PC-3 (cell line): Measurements from ENCODE around the gene C2.

ENCODE experiments used
- EZH2 ChIP-seq: fragments of 300-600 bp; sonication (generic); IDR thresholded peaks from one replicate; pipeline ENCODE4 v1.6.1; 2017; ENCODE audit warnings: antibody characterized with exemption, mild to moderate bottlenecking, low read length; ENCODE audit not compliant: unreplicated experiment
- TF ChIP-seq, protein P1 (sequence below): fragments of 300-600 bp; sonication (generic); conservative IDR thresholded peaks from 2 replicates; pipeline ENCODE4 v1.5.1; 2017; ENCODE audit warnings: antibody characterized with exemption, low read depth, mild to moderate bottlenecking, low read length

DNA sequence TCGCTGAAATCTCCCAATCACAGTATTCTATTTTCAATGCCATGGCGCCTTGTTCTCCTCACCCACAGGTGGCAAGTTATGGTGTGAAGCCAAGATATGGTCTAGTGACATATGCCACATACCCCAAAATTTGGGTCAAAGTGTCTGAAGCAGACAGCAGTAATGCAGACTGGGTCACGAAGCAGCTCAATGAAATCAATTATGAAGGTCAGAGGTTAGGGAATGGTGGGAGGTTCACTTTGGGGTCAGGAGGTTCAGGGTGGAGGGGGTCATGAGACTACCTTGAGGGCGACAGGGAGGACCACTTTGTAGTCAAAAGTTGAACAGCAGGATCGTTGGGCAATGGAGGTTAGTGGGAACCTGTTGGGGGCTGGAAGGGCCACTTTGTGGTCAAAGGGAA lies 20.8 kb downstream of the C2 start:
- TF ChIP-seq EZH2 = no peak
- TF ChIP-seq, protein P1, sequence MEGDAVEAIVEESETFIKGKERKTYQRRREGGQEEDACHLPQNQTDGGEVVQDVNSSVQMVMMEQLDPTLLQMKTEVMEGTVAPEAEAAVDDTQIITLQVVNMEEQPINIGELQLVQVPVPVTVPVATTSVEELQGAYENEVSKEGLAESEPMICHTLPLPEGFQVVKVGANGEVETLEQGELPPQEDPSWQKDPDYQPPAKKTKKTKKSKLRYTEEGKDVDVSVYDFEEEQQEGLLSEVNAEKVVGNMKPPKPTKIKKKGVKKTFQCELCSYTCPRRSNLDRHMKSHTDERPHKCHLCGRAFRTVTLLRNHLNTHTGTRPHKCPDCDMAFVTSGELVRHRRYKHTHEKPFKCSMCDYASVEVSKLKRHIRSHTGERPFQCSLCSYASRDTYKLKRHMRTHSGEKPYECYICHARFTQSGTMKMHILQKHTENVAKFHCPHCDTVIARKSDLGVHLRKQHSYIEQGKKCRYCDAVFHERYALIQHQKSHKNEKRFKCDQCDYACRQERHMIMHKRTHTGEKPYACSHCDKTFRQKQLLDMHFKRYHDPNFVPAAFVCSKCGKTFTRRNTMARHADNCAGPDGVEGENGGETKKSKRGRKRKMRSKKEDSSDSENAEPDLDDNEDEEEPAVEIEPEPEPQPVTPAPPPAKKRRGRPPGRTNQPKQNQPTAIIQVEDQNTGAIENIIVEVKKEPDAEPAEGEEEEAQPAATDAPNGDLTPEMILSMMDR = no peak
